Activated gamma-delta T cell treated with anti-CD3 and anti-CD28 coated beads, Interleukin-2, amount 50 U/mL, for 16 hours (primary cell): ENCODE data around the gene NUP50.

ENCODE experiments used
- DNase-seq: peaks from one replicate; pipeline ENCODE4 v3.0.0-alpha.2; 2020; ENCODE audit warnings: low read depth

The NUP50 gene

DNA sequence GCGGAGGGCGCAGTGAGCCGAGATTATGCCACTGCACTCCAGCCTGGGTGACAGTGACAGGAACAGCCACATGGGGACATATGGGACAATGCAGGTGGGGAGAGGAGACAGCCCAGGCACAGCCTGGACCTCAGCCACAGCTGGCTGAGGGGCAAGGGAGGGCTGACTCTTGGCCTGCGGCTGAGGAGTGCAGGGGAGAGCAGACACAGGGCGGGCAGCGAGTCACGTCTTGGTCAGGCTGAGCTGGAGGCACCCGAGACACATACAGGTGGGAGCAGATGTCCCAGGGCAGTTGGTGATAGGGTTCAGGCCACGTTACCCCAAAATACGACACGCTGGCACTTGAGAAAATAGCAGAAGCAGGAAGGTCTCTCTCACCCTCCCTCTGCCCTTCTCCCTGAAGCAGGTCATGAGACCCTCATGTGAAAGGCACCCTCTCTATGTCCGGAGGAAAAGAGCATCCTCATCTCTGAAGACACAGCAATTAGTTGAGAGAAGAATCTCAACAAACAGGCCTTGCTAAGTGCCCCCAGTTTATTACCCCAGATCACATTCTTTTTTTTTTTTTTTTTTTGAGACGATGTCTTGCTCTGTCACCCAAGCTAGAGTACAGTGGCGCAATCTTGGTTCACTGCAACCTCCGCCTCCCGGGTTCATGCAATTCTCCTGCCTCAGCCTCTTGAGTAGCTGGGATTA is 66.4 kb downstream of the NUP50 start:
- no peak for DNase-seq

GRCh38 chr22:45231293-45231692 is 67.6 kb downstream of the NUP50 start:
- DNase-seq, result no peak

GRCh38 chr22:45233386-45233785 is 69.7 kb downstream of the NUP50 start:
- no peak for DNase-seq

GRCh38 chr22:45233827-45234226 is 70.1 kb downstream of the NUP50 start:
- no peak for DNase-seq

DNA sequence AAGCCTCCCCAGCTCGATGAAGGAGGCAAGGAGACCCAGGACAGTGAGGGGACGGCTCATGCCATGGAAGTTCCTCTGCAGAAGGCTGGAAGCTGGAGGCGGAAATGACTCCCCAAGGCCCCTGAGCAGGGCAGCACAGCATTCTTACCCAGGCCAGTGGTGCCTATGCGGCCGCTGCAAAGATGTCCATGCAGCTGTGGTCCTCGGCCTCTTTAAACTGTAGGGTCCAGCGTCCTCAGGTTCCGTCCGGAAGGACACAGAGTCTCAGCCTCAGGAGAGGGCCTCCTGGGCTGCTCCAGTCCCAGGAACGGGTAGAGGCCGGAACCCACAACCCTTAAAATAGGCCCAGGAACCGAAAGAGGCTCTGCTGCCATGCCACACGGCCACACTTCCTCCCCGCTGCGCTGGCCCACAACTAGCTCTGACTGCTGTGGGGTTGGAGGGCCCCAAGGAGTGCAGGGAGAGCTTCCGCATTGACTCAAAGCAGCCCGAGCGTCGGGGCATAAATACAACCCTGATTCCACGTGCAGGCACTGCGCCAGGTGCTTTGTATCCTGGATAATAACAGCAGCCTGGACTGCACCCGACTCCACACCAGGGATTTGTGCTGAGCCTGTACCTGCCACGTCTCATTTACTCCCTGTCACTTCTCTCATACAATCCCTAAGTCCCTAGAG is 71.5 kb downstream of the NUP50 start:
- no peak for DNase-seq

DNA sequence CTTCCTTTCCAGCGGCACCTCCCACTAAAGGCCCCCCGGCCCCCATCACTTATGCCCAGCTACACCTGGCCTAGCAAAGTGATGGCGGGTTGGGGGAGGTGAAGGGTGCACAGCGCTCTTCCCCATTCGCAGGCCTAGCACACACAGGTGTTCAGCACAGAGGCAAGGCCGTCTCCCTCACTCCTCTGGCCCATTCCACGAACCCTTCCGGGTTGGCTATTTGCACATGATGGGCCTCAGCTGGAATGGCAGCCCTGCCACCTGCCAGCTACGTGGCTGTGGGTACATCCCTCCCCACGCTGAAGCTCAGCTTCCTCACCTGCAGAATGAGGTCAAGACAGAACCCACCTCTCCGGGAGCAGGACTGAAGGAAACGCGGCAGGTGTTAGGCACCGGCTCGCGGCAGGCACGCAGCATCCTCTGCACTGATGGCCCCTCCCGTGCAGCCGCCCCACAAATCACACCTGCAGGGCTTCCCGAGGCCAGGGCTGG is 72.2 kb downstream of the NUP50 start:
- DNase-seq, result no peak

GRCh38 chr22:45237065-45237990 is 73.6 kb downstream of the NUP50 start:
- no peak for DNase-seq
